Mesenteric fat pad (tissue), 1 donor: ENCODE measurements around the gene B3GALT6. TPM values are rescaled to one million over a fixed set of nuclear protein-coding genes. Genes with fewer than 3 reads are reported as not detected.

Experiments
- DNase-seq: peaks from one replicate; pipeline ENCODE4 v3.0.0-alpha.2; 2020; ENCODE audit warnings: low spot score
- total RNA-seq: library from RNA; stranded (reverse); fragmentation: NEBNext Ultra II Directional; extraction: Animal tissue kit (Norgen Biotek cat#: 25700); gene quantifications from one replicate; pipeline ENCODE4 v1.2.1, GENCODE V29; 2021
- donor health status: DM: yes; HTN: yes; CAD: no.

The B3GALT6 gene
- total RNA-seq, 1 donor from 2014 or later = 14.1 TPM

DNA sequence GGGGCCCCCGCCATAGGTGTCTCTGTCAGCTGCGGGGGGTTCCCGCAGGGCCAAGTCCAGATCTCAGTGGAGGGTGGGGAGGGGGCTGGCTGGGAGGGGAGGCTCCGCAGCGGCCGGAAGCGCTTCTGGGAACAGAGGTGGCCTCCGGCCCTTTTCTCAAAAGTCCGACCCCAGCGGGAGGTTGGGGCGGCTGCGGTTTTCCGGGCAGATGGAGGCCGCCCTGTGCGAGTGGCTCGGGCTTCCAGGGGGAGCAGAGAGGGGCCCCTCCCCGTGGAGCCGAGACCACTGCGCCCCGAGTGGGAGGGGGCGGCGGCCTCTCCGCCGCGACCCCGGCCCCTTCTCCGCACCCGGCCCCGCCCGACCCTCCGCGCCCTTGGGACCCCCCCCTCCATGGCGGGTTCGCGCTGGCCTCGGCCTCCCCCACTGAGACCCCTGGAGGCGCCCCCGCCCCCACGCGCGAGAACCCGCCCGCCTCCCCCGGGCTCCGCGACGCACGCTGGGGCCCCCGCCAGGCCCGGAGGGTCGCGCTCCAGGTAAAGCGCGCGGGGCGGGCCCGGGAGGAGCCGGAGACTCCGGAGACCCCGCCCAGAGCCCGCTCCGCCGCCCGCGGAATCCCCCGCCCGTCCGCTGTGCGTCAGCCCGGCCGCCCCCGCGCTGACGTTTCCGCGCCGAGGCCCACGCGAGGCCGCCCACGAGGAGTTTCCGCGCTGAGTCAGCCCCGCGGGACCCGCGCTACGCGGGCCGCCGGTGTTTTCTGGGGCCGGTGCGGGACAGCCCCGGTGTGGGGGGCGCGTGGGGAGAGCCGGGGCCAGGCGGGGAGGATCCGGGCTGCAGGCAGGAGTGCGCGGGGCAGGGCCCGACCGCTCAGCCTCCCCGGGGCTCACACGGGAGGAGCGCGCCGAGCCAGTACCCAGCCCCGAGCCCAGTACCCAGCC is 30.9 kb upstream of the B3GALT6 start:
- no peak for DNase-seq

GRCh38 chr1:1202831-1203560 is 29.0 kb upstream of the B3GALT6 start:
- no peak for DNase-seq

- DNase-seq = no peak
Measured at GRCh38 chr1:1203561-1204424, 28.2 kb upstream of the B3GALT6 start.

- DNase-seq = no peak
Measured at GRCh38 chr1:1204425-1204920, 27.6 kb upstream of the B3GALT6 start.

DNA sequence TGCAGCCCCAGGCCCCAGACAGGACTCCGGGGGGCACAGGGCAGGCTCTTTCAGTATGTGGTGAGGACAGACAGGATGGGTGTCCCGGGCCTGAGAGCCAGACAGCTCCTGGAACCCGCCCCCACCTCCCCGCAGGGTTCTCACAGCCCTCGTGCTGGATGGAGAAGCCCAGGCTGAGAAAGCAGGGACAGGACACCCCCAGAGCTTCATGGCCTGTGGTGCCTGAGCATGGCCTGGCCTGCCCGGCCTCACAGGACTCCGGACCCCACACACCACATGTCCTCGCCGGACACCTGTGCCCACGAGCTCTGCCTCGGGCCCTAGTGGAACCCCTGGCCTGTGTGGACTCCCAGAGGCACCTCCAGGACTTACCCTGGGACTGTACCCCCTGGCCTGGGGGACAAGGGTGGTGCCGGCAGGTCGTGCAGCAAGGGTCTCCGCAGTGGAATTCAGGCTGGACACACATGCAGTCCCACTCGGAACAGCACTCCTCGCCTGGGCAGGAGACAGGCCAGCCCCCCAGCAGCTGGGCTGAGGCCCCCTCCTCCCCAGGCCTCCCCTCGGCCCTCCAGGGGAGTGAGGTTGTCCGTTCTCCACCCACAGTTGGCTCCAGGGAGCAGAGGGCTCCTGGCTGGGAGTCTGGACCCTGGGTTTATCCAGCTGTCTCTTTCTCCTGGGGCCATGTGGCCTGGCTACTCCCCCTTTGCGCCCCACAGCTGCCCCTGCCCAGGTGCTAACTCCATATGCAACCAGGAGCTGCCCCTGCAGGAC is 26.9 kb upstream of the B3GALT6 start:
- no peak for DNase-seq

DNA sequence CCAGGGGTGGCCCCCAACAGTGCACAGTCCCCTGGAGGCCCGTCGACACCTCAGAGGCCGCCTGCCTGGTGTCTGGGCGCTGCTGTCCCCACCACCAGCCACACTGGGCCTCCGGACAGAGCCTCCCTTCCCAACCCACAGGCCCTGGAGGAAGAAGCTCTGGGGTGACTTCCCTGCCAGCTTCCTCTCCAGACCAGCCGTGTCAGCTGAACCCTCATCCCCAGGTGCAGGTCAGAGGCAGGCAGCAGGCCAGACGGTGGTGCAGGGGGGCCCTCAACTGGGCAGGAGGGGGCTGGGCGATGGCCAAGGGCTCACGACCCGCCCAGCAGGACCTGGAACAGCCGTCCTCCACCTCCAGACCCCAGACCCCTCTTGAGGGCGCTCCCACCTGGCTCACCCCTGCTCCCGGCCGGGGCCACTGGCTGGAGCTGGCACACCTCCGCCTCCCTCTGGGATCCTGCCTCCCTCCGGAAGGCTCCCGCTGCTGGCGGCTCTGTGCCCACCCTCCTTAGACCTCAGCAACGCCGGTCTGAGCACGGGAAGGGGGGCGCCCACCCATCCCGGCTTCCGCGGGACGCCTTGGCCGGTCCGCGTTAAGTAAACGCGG is 26.2 kb upstream of the B3GALT6 start:
- no peak for DNase-seq

DNA sequence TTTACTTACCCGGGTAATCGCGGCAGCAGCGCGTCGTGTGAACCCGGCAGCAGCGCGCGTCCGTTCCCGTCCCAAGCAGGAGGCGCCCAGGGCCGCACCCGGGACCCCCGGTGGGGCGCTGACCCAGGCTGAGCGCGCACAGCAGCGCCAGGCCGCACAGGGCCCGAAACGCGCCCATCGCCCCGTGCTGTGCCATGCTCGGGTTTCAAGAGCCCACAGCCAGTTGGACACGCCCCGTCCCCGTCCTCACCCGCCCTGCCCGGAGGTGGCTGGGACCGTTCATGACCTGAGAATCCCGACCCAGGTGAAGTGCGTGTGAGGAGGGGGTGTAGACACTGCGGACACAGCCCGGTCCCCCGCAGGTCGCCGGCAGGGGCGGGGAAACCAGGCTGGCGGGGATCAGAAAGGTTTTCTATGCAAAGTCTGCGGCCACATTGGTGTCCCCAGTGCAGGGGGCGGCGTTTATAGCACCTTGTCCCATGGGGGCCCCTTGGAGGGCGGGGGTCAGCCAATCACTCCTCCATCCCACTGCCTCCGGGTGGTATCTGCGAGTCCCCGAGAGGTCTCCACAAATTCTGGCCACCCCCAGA is 25.6 kb upstream of the B3GALT6 start, which contains the start of gene TNFRSF18:
Gene TNFRSF18, minus strand, starts transcription at position 217 of the 590 bp plus-strand sequence. Its CDS starts 21 bp downstream, at position 196.
- no peak for DNase-seq

DNA sequence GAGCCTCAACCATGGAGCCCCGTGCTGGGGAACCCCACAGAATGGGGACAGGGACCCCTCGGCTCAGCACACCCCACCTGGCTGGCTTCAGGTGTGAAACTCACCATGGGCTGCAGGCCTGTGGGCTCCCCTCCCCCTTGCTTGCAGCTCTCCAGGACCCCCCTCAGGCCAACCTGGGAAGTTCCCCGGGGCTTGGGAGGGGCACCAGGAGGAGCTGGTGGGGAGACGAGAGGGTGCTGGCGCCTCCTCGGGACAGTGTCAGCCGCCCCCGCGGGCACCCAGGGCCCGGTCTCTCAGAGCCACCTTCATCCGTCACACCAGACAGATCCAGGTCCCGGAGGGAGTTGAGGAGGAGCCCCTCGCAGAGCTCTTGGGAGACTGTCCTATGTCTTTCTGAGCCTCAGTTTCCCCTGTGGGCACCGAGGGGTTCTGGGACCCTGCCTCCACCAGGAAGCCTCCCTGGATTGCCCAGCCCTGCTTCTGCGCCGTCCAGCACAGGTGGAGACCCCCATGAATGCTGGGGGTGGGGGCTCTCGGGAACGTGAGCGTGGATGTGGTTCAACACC is 25.0 kb upstream of the B3GALT6 start:
- no peak for DNase-seq

DNA sequence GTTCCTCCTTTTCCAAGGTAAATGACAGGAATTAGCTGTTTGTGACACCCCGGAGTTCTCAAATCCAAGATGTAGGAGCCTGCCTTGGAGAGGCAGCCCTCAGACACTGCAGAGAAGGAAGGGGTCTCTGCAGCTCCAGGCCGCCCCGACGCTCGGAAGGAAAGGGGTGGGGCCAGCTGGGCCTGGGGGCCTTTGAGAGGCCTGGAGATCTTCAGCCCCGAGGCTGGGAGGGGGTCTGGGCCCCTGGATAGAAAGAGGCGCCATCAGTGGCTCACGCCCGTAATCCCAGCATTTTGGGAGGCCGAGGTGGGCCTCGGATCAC is 24.5 kb upstream of the B3GALT6 start:
- no peak for DNase-seq

DNA sequence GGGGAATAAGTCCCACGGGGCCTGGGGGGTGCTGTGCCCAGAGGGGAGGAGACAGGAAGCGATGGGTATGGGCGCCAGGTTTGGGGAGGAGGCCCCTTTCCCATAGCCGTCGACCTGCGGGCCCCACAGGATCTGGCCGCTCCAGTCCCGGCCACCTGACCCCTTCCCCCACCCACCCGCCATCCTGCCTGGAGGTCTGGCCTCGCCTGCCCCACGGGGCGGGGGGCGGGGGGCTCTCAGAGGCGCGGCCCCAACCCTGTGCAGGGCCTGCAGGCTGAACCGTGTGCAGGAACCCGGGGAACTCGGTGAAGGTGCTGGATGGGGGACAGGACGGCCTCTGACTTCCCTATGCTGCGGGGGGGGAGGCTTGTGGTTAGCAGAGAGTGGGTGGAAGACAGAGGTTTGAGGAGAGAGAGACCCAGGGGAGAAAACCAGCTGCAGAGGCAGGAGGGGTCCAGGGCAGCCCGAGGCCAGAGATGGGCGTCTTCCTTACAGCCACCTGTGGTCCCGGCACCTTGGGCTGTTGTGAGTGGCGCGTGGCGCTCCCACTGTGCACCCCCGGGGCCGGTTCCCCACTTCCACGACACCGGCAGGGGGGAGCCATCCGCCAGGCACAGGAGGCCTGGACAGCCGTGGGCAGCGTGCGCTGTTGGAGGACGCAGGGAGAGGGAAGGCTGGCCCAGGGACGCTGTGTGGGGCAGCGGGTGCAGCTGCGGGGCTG is 23.2 kb upstream of the B3GALT6 start:
- no peak for DNase-seq

GRCh38 chr1:1210726-1211540 is 21.1 kb upstream of the B3GALT6 start:
- DNase-seq = no peak

DNA sequence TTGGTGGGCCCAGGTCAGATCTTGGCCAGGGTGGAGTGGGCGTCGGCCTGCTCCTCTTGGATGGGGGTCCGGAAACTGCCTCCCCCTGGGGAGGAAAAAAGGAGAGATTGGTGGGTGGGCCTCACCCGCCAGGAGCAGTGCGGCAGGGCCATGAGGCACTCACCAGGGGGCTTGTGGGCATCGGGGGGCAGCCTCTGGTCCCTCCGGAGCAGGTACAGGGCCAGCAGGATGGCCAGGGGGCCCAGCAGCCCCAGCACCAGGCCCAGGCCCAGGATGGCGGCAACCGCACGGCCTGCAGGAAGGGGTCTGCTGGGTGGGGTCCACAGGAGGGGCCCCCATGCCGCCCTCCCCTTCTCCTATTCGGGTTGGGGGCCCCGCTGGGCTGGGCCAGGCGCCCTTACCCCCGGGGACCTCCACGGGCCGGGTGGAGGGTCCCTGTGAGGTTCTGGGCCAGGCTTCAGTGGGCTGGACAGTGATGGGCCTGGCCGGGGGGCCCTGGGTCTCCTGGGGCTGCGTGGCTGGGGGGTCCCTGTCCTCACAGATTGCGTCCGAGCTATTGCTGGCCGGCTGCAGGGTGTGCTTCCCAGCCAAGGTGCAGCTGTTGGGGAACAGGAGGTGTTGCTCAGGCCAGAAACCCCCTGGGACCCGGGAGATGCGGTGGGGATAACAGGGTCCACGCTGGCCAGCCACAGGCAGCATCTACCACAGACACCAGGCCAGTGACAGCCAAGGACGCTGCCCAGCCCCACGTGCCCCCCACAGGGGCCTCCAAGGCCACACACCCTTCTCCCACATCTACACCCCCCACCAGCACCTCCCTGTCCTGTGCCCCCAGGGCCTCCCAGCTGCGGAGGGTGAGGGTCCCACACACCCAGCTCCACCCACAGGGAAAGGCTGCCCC is 20.2 kb upstream of the B3GALT6 start:
- DNase-seq = no peak

DNA sequence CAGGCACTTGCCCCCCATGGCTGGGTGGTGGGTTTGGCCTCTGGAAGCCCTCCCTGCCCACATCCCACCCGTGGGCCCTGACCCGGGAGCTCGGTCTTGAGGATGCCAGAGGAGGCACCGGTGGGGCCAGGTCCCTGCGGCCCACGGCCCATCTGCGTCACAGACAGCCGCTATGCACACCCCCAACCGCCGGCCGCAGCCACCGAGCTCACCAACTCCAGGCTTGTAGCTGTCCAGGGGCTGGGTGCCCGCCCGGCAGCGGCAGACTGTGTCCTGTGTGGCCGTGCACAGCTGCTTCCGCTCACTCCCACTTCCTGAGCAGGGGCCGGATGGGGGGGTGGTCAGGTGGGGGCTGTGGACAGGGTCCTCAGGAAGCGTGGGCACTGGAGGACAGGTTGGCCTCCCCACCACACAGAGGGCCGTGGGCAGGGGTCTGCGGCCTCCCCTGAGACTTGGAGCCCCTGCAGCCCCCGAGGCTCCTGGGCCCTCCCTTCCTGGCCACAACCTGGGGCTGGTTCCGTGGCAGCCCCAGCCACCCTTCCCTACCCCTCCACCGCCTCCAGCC is 19.2 kb upstream of the B3GALT6 start:
- no peak for DNase-seq

DNA sequence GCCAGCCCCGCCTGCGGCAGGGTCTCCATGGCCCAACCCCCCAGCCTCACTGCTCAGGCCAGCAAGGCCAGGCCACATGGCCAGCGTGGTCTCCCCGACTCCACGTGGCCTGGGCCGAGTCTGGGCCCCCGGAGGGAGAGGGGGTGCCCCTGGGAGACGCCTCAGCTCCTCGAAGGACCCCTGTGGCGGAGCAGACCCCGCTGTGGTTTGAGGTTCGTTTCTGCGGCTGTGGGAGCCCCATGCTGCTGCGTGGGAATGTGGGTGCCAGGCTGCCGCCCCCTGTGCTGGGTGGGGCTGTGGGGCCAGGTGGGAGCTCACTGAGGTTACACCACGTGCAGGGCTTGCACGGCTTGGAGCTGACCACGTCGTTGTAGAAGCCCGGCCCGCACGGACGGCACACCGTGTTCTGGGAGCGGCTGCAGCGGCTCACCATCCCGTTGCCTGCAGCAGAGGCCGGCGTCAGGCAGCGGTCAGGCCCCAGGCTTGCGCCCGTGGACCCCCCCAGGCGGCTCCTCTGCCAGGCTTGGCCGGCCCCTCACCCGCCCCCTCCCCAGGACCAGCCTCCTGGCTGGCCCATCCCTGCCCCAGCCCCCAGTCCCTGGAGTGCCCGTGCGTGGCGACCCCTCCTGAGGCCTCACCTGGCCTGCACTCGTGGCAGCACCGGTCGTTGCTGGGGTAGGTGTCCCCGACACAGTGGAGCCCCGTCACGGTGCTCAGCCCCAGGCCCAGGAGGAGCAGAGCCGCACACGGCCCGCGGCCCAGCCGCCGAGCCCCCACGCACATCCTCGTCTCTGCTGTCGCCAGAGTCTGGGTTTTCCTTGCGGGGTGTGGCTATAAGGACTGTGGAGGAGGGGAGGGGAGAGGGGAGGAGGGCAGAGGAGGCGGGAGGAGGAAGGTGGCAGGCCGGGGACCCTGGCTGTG is 18.4 kb upstream of the B3GALT6 start, which contains the start of gene TNFRSF4:
Gene TNFRSF4, minus strand, starts transcription at position 809 of the 921 bp plus-strand sequence. Its CDS starts 26 bp downstream, at position 783.
- no peak for DNase-seq

DNA sequence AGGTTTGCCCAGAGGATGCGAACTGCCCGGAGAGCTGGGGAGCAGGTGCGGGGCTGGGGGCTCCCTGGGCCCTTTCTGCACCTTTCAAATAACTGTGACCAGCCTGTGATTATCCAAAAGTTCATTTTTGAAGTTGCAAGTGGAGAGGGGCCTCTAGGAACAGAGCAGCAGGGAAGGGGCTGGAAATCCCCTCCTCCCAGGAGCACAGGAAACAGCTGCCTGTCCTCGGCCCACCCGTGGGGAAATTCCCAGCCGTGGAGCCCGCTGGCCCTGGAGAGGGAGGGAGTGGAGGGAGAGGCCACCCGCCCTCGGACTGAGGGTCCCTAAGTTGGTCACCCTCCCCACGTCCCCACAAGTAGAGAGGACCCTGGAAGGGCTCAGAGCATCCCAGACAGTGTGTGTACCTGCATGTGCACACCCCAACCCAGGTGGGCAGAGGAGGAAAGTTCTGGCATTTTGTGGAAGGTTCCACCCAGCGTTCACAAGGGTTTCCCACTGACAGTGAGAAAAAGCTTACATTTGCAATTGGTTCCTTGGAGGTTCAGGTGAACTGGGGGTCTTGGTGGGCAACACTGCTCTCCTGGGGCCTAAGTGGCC is 16.9 kb upstream of the B3GALT6 start:
- no peak for DNase-seq
